Forelimb muscle (tissue), 1 donor: ENCODE measurements around the gene SLC11A1. TPM values are rescaled to one million over a fixed set of nuclear protein-coding genes. Genes with fewer than 3 reads are reported as not detected.

Source experiments
- DNase-seq: peaks from one replicate; pipeline ENCODE4 v3.0.0-alpha.2; 2013; ENCODE audit warnings: low read depth
- polyA plus RNA-seq: library from polyadenylated mRNA; unstranded; fragments of 120-200 nt; gene quantifications from one replicate; pipeline ENCODE4 v1.2.1, GENCODE V29; 2013; ENCODE audit not compliant: insufficient read length

SLC11A1 gene
- polyA plus RNA-seq, 1 donor, result 0.37 TPM

GRCh38 chr2:218394298-218395089 lies 12.4 kb downstream of the SLC11A1 start:
- no peak for DNase-seq

GRCh38 chr2:218395090-218395444 lies 13.0 kb downstream of the SLC11A1 start:
- no peak for DNase-seq

- DNase-seq, result no peak
Observed at GRCh38 chr2:218395456-218395825, 13.4 kb downstream of the SLC11A1 start.

GRCh38 chr2:218395826-218396687 lies 14.0 kb downstream of the SLC11A1 start:
- DNase-seq, result peak; percentile 77

- no peak for DNase-seq
Observed at GRCh38 chr2:218396688-218397462, 14.8 kb downstream of the SLC11A1 start.

GRCh38 chr2:218397463-218397819 lies 15.4 kb downstream of the SLC11A1 start:
- DNase-seq, result no peak

- DNase-seq, result no peak
Observed at GRCh38 chr2:218397820-218398436, 15.9 kb downstream of the SLC11A1 start.

GRCh38 chr2:218398437-218399390 lies 16.6 kb downstream of the SLC11A1 start:
- no peak for DNase-seq

- peak; percentile 95 for DNase-seq
Observed at GRCh38 chr2:218399391-218400166, 17.5 kb downstream of the SLC11A1 start, which contains the start of gene CTDSP1. TSS of gene CTDSP1 (plus strand) at chr2:218399868. CDS start at chr2:218400091, 223 bp downstream.

GRCh38 chr2:218400167-218400929 lies 18.3 kb downstream of the SLC11A1 start:
- DNase-seq, result no peak

GRCh38 chr2:218400930-218401881 lies 19.1 kb downstream of the SLC11A1 start:
- DNase-seq, result no peak

- no peak for DNase-seq
Observed at GRCh38 chr2:218401890-218402289, 19.8 kb downstream of the SLC11A1 start.

GRCh38 chr2:218402491-218402901 lies 20.4 kb downstream of the SLC11A1 start:
- no peak for DNase-seq

- DNase-seq, result no peak
Observed at GRCh38 chr2:218402911-218403411, 20.9 kb downstream of the SLC11A1 start.

GRCh38 chr2:218403810-218404209 lies 21.7 kb downstream of the SLC11A1 start:
- no peak for DNase-seq

- DNase-seq, result no peak
Observed at GRCh38 chr2:218404351-218405085, 22.4 kb downstream of the SLC11A1 start.
